Activated T-cell treated with anti-CD3 and anti-CD28 coated beads, Interleukin-2, amount 50 U/mL, for 48 hours (primary cell): Measurements from ENCODE around the gene ENO2.

Source experiments
- DNase-seq, 2 experiments: peaks; one replicate each; pipeline ENCODE4 v3.0.0-alpha.2; 2020

Gene ENO2

GRCh38 chr12:6962285-6963015 is 48.1 kb downstream of the ENO2 start:
- peak in 1 of 2 experiments; percentile 19 for DNase-seq

- DNase-seq, result no peak
Measured at GRCh38 chr12:6963016-6963731, 48.8 kb downstream of the ENO2 start.

- no peak for DNase-seq
Measured at GRCh38 chr12:6963791-6964413, 49.5 kb downstream of the ENO2 start.

- no peak for DNase-seq
Measured at GRCh38 chr12:6964605-6965025, 50.2 kb downstream of the ENO2 start.

- peak; percentile 88 to 90 for DNase-seq
Measured at GRCh38 chr12:6965026-6965661, 50.8 kb downstream of the ENO2 start.

DNA sequence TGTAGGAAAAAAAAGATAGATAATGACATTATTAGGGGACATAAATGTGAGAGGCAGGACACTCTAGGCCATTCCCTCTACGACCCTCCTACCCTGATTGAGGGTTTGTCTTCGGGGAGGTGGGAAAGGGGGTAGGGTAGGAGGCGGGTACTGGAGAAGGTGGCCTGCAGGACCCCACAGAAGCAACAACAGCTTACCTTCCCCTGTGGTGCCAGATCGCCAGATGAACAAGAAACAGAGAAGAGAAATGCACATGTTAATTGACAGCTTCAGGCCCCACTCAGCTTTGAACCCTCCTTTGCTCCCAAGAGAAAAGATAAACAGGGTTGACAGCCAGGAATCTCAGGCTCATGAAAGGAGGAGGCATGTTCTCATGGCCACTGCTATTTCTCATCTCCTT is 51.3 kb downstream of the ENO2 start:
- peak in 1 of 2 experiments; percentile 28 for DNase-seq

- DNase-seq, result peak in 1 of 2 experiments; percentile 24
Measured at GRCh38 chr12:6966351-6966750, 52.0 kb downstream of the ENO2 start.

DNA sequence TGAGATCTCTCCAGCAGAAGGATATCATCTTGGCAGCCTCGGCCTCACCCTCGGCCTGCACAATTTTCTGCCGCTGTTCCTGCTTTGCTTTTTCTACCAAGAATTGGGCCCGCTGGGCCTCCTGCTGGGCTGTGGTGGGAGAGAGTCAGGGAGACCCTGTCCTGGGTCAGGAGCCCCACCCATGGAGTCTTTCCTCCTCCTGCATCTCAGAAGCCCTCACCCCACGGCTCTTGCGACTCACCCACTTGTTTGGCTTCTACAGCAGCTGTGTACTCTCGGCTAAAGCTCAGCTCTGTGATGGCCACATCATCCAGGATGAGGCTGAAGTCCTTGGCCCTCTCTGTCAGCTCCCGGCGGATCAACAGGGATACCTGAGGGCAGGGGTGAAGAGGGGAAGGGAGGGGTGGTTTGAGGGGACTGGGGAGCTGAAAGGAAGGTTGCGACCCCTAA is 53.3 kb downstream of the ENO2 start:
- DNase-seq, result no peak

GRCh38 chr12:6968426-6968825 is 54.0 kb downstream of the ENO2 start:
- no peak for DNase-seq

DNA sequence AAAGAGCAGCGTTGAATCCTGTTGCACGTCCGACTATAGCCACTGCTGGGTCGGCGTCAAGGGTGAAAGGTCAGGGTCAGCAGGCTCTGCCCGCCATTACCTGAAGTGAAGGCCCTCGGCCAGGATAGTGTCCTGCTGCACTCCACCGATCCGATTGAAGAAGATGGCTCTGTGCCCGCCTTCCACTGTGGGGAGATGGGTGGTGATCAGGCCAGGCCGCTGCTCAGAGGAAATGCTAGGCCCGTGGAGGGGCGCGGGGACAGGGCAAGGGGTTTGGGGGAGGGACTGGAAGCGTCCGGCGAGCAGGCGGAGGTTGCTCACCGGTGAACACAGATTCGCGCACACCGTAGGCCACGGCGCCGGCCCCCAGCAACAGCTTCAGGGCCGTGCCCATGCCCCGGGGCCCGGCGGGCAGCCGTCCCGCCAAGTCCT is 55.7 kb downstream of the ENO2 start:
- DNase-seq, result no peak
